Gastroesophageal sphincter (tissue), 3 donors: ENCODE measurements around the gene SLC25A48.

Experiments
- CTCF ChIP-seq, 4 experiments: fragments of 200-600 bp in 2 of 4; fragments of 450-650 bp in 2 of 4; sonication (generic) in 1 of 4; IDR thresholded peaks; one replicate each; pipeline ENCODE4 v1.5.1; 2017 to 2019; ENCODE audit warnings: antibody characterized with exemption in 4 of 4, mild to moderate bottlenecking in 2 of 4, moderate library complexity in 2 of 4
- POLR2A ChIP-seq, 2 donors: fragments of 450-650 bp; IDR thresholded peaks; one replicate each; pipeline ENCODE4 v1.6.1; 2017; ENCODE audit warnings: antibody characterized with exemption in 2 of 2, mild to moderate bottlenecking in 2 of 2, moderate library complexity in 1 of 2

DNA sequence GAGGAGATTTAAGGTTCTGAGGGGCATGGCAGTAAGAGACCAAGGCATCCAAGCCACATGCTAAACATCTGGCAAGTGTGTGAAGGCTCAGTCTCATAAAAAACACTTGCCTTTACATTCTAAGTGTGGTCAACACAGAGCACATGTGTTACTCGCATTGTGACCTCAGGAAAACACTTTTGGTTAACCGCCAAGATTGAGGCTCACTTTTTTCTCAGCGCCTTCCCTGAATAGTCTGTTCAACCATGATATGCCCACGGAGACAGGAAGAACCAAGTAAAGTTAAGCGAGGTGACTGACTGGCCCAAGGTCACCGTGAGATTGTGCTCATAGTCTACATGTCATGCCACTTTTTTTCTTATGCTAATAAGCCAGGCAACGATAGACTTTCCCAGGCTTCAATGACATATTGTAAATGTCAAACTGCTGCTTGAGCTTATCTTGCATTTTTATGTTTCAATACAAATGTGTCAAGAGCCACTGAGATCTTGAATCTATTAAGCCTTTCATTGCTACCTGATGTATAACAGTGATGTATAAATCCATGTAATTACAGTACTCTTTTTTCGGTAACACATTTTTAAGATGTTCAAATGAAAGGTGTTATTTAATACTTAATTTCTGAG lies 82.3 kb downstream of the SLC25A48 start:
- TF ChIP-seq CTCF (IDR thresholded peaks at IDR 0.05): no peak
- no peak for TF ChIP-seq POLR2A (IDR thresholded peaks at IDR 0.05)
